ENCODE measurements around the gene GRIP2. TPM values are rescaled to one million over a fixed set of nuclear protein-coding genes. Genes with fewer than 3 reads are reported as not detected.

The GRIP2 gene
- polyA plus RNA-seq, 1 donor from 2014 or later = 8.6 TPM

DNA sequence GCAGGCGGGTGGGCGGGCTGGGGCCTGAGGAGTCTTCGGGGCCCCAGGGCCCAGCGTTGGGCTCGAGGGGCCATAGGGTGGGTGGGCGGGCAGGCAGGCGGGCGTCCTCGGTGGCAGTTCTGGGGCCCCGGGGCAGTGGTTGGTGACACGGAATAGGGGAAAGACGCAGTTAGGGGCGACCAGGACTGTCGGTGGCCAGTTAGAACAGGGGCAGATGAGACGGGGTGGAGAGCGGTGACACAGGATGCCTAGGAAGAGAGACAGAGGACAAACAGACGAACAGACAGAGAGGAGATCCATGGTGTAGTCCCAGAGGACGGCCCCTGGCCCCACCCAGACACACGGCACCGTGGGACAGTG lies 36.5 kb downstream of the GRIP2 start:
- Histone ChIP-seq H3K4me2 (ENCODE audit: low read length) (no peak overlapping the region), H3K79me2 (replicated peaks; ENCODE audit: insufficient read depth, low read length) (no peaks in the 10 kb centered on the region), H3K4me3 (ENCODE audit: low read length) (no peak overlapping the region), H3K9me2 (ENCODE audit: insufficient read depth, low read length) (no peaks in the 10 kb centered on the region), H3K9me3 (ENCODE audit: low read length) (peaks cover 6% of the 10 kb centered on the region), H2AFZ (ENCODE audit: low read depth, low read length) (no peak overlapping the region), H3K27me3 (ENCODE audit: insufficient read depth, low read depth, low read length) (no peaks in the 10 kb centered on the region), H3F3A (ENCODE audit: insufficient read depth, low read length, poor library complexity, severe bottlenecking) (no peaks in the 10 kb centered on the region), H3K27ac (ENCODE audit: low read length) (no peak overlapping the region), H3K36me3 (ENCODE audit: insufficient read depth, low read length) (no peaks in the 10 kb centered on the region), H3K9ac (ENCODE audit: low read length) (no peak overlapping the region), H4K20me1 (ENCODE audit: insufficient read depth) (no peaks in the 10 kb centered on the region)
- no peak for TF ChIP-seq SMC3 (conservative IDR thresholded peaks at IDR 0.05; ENCODE audit: poor library complexity)
- TF ChIP-seq EZH2 (IDR thresholded peaks at IDR 0.05; ENCODE audit: borderline replicate concordance, insufficient read depth, low read length, poor library complexity, severe bottlenecking) = no peak
- no peak for TF ChIP-seq EP300 (conservative IDR thresholded peaks at IDR 0.05; ENCODE audit: poor library complexity, severe bottlenecking)
- no peak for TF ChIP-seq MXI1 (conservative IDR thresholded peaks at IDR 0.05; ENCODE audit: poor library complexity, severe bottlenecking)
- no peak for TF ChIP-seq POLR2AphosphoS5 (IDR thresholded peaks at IDR 0.05)
- TF ChIP-seq, protein P1, sequence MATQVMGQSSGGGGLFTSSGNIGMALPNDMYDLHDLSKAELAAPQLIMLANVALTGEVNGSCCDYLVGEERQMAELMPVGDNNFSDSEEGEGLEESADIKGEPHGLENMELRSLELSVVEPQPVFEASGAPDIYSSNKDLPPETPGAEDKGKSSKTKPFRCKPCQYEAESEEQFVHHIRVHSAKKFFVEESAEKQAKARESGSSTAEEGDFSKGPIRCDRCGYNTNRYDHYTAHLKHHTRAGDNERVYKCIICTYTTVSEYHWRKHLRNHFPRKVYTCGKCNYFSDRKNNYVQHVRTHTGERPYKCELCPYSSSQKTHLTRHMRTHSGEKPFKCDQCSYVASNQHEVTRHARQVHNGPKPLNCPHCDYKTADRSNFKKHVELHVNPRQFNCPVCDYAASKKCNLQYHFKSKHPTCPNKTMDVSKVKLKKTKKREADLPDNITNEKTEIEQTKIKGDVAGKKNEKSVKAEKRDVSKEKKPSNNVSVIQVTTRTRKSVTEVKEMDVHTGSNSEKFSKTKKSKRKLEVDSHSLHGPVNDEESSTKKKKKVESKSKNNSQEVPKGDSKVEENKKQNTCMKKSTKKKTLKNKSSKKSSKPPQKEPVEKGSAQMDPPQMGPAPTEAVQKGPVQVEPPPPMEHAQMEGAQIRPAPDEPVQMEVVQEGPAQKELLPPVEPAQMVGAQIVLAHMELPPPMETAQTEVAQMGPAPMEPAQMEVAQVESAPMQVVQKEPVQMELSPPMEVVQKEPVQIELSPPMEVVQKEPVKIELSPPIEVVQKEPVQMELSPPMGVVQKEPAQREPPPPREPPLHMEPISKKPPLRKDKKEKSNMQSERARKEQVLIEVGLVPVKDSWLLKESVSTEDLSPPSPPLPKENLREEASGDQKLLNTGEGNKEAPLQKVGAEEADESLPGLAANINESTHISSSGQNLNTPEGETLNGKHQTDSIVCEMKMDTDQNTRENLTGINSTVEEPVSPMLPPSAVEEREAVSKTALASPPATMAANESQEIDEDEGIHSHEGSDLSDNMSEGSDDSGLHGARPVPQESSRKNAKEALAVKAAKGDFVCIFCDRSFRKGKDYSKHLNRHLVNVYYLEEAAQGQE (IDR thresholded peaks at IDR 0.05; ENCODE audit: borderline replicate concordance) = no peak
- TF ChIP-seq RAD21 (conservative IDR thresholded peaks at IDR 0.05) = no peak
- TF ChIP-seq, protein P2, sequence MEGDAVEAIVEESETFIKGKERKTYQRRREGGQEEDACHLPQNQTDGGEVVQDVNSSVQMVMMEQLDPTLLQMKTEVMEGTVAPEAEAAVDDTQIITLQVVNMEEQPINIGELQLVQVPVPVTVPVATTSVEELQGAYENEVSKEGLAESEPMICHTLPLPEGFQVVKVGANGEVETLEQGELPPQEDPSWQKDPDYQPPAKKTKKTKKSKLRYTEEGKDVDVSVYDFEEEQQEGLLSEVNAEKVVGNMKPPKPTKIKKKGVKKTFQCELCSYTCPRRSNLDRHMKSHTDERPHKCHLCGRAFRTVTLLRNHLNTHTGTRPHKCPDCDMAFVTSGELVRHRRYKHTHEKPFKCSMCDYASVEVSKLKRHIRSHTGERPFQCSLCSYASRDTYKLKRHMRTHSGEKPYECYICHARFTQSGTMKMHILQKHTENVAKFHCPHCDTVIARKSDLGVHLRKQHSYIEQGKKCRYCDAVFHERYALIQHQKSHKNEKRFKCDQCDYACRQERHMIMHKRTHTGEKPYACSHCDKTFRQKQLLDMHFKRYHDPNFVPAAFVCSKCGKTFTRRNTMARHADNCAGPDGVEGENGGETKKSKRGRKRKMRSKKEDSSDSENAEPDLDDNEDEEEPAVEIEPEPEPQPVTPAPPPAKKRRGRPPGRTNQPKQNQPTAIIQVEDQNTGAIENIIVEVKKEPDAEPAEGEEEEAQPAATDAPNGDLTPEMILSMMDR (IDR thresholded peaks at IDR 0.05; ENCODE audit: poor library complexity, severe bottlenecking) = no peak
- TF ChIP-seq TAF1 (IDR thresholded peaks at IDR 0.05; ENCODE audit: low read depth) = no peak

DNA sequence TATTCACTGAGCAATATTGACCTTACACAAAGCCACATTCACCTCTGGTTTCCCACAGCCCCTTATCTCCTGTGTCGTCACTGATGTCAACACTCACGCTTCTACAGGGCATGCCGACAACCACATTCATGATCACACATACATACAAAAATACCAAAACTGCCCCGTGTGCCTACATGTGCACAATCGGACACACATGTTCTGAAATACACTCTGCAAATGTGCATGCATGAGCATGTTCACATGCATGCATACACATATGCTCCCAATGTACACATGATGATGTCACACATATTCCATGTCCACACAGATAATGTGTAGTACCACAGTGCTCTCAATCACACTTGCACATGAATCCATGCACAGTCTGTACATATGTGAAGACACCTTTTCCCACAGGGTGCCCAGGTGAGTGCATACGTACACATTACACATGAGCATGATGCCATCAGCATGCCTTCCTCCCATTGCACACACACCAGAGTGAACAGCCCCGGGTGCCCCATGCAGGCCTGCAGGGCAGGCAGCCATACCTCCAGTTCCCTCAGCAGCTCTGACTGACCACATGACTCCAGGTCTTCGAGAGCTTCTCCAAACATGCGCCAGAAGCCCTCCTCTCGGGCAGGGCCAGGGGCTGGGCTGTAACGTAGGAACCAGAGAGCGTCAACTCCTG lies 37.0 kb downstream of the GRIP2 start:
- TF ChIP-seq EP300 (conservative IDR thresholded peaks at IDR 0.05; ENCODE audit: poor library complexity, severe bottlenecking) = no peak
- no peak for TF ChIP-seq EZH2 (IDR thresholded peaks at IDR 0.05; ENCODE audit: borderline replicate concordance, insufficient read depth, low read length, poor library complexity, severe bottlenecking)
- TF ChIP-seq RAD21 (conservative IDR thresholded peaks at IDR 0.05) = no peak
- no peak for TF ChIP-seq TAF1 (IDR thresholded peaks at IDR 0.05; ENCODE audit: low read depth)
- TF ChIP-seq POLR2AphosphoS5 (IDR thresholded peaks at IDR 0.05) = no peak
- no peaks in the 10 kb centered on the region for H3K36me3 ChIP-seq (ENCODE audit: insufficient read depth, low read length)
- H3K9me3 ChIP-seq (ENCODE audit: low read length) = peaks cover 6% of the 10 kb centered on the region
- H4K20me1 ChIP-seq (ENCODE audit: insufficient read depth) = no peaks in the 10 kb centered on the region
- H3K9me2 ChIP-seq (ENCODE audit: insufficient read depth, low read length) = no peaks in the 10 kb centered on the region
- H3K4me3 ChIP-seq (ENCODE audit: low read length) = no peak overlapping the region
- no peak overlapping the region for H2AFZ ChIP-seq (ENCODE audit: low read depth, low read length)
- no peak overlapping the region for H3K9ac ChIP-seq (ENCODE audit: low read length)
- no peaks in the 10 kb centered on the region for H3F3A ChIP-seq (ENCODE audit: insufficient read depth, low read length, poor library complexity, severe bottlenecking)
- no peak overlapping the region for H3K27ac ChIP-seq (ENCODE audit: low read length)
- no peaks in the 10 kb centered on the region for H3K79me2 ChIP-seq (replicated peaks; ENCODE audit: insufficient read depth, low read length)
- H3K4me2 ChIP-seq (ENCODE audit: low read length) = no peak overlapping the region
- H3K27me3 ChIP-seq (ENCODE audit: insufficient read depth, low read depth, low read length) = no peaks in the 10 kb centered on the region
